Measurements from ENCODE around the gene SORCS1. TPM values are rescaled to one million over a fixed set of nuclear protein-coding genes. Genes with fewer than 3 reads are reported as not detected.

The SORCS1 gene
- total RNA-seq, 6 experiments from 2014 or later, result 0.09 to 0.14 (median 0.10) TPM; not detected in 3

DNA sequence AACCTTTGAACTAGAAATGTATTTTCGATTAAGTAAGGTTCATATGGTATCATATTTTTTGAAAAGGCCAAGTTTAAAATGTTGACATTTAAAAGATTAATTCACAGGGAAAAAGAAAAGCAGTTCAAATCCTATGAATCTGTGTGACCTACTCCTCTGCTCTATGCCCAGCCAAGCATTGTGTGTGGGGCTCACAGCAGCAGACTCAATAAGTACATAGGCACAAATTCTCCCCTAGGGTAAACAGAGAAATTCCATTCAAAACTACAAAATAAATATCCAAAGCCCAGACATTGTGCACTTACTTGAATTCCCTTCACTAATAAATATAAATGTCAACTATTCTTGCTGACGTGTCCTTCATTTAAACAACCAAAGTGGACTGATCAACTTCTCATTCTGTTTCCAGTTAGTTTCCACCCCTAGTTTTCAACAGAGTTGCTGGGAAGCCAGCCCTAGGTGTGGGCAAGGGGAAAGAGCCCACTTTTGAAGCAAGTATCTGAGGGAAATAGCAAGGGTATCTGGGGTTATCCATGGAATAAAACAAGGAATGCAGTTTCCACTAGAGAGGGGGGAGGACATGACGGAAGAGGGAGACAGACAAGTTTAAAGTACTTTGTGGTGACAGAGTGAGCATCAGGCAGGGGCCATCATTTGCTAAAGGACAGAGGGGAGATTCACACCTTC lies 533.3 kb downstream of the SORCS1 start:
- no peak for DNase-seq
- Mint-ChIP-seq H3K9me3 (no peaks in the 10 kb centered on the region), H3K4me1 (ENCODE audit: low read depth) (no peaks in the 10 kb centered on the region), H3K27me3 (ENCODE audit: insufficient read depth) (peaks cover 10% of the 10 kb centered on the region), H3K36me3 (ENCODE audit: low read depth) (no peaks in the 10 kb centered on the region), H3K4me3 (no peak overlapping the region), H3K27ac (no peak overlapping the region)
- no peak for TF ChIP-seq CTCF (IDR thresholded peaks at IDR 0.05)

- Mint-ChIP-seq H3K27me3 (ENCODE audit: insufficient read depth) (peaks cover 10% of the 10 kb centered on the region), H3K4me1 (ENCODE audit: low read depth) (no peaks in the 10 kb centered on the region; the same call in 1 of the 2 replicates), H3K4me3 (no peak overlapping the region), H3K36me3 (ENCODE audit: low read depth) (no peaks in the 10 kb centered on the region), H3K9me3 (no peaks in the 10 kb centered on the region), H3K27ac (no peak overlapping the region)
- DNase-seq, result no peak
- TF ChIP-seq CTCF (IDR thresholded peaks at IDR 0.05), result no peak
Observed at GRCh38 chr10:106626371-106626770, 538.1 kb downstream of the SORCS1 start.

GRCh38 chr10:106625751-106626150 lies 538.8 kb downstream of the SORCS1 start:
- peaks cover 9% of the 10 kb centered on the region for H3K27me3 Mint-ChIP-seq (ENCODE audit: insufficient read depth)
- H3K27ac Mint-ChIP-seq, result no peak overlapping the region
- no peak for TF ChIP-seq CTCF (IDR thresholded peaks at IDR 0.05)
- no peak overlapping the region for H3K4me3 Mint-ChIP-seq
- DNase-seq, result no peak
- no peaks in the 10 kb centered on the region for H3K36me3 Mint-ChIP-seq (ENCODE audit: low read depth)
- H3K9me3 Mint-ChIP-seq, result no peaks in the 10 kb centered on the region
- no peaks in the 10 kb centered on the region; the same call in 1 of the 2 replicates for H3K4me1 Mint-ChIP-seq (ENCODE audit: low read depth)

DNA sequence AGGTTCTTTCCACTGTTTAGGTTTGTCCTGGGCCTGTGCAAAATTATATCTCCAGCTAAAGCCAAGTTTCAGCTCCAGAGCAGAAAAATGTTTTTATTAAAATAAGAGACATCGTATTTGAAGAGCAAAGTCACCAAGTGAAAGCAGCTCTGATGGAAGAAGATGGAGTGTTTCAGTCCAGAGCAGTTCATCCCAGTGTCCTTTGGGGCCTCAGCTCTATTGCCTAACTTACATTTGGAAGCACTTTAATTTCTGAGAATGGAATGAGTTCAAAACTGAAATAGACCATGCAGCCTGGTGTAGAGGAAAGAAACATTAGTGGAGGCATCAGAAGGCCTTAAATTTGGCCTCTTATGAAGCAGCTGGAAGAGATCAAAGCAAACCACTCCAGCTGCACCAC lies 545.2 kb downstream of the SORCS1 start:
- H3K27ac Mint-ChIP-seq, result no peak overlapping the region
- no peak for DNase-seq
- peaks cover 1% of the 10 kb centered on the region; the same call in 1 of the 2 replicates for H3K27me3 Mint-ChIP-seq (ENCODE audit: insufficient read depth)
- H3K4me1 Mint-ChIP-seq (ENCODE audit: low read depth), result peaks cover 13% of the 10 kb centered on the region
- no peaks in the 10 kb centered on the region; the same call in 1 of the 2 replicates for H3K9me3 Mint-ChIP-seq
- TF ChIP-seq CTCF (IDR thresholded peaks at IDR 0.05), result no peak
- no peaks in the 10 kb centered on the region for H3K36me3 Mint-ChIP-seq (ENCODE audit: low read depth)
- no peak overlapping the region for H3K4me3 Mint-ChIP-seq

GRCh38 chr10:106618646-106619045 lies 545.9 kb downstream of the SORCS1 start:
- no peak overlapping the region for H3K4me3 Mint-ChIP-seq
- DNase-seq, result no peak
- H3K27me3 Mint-ChIP-seq (ENCODE audit: insufficient read depth), result peaks cover under 1% of the 10 kb centered on the region; the same call in 1 of the 2 replicates
- peaks cover 14% of the 10 kb centered on the region for H3K4me1 Mint-ChIP-seq (ENCODE audit: low read depth)
- no peaks in the 10 kb centered on the region for H3K36me3 Mint-ChIP-seq (ENCODE audit: low read depth)
- no peak overlapping the region for H3K27ac Mint-ChIP-seq
- H3K9me3 Mint-ChIP-seq, result no peaks in the 10 kb centered on the region; the same call in 1 of the 2 replicates
- no peak for TF ChIP-seq CTCF (IDR thresholded peaks at IDR 0.05)
